Endodermal cell (in vitro differentiated cells): ENCODE measurements around the gene RPTOR. TPM values are rescaled to one million over a fixed set of nuclear protein-coding genes. Genes with fewer than 3 reads are reported as not detected.

Source experiments
- DNase-seq: peaks from one replicate; pipeline ENCODE4 v3.0.0-alpha.2; 2017
- H3K27ac ChIP-seq: 2 replicates; pipeline ENCODE4 v1.5.1; 2013; ENCODE audit warnings: mild to moderate bottlenecking, low read depth, low read length, moderate library complexity
- H3K27me3 ChIP-seq: 2 replicates; pipeline ENCODE4 v1.6.1; 2013; ENCODE audit warnings: mild to moderate bottlenecking, low read length, moderate library complexity; ENCODE audit not compliant: insufficient read depth, control insufficient read depth, poor library complexity, severe bottlenecking
- H3K36me3 ChIP-seq: 2 replicates; pipeline ENCODE4 v1.7.0; 2013; ENCODE audit warnings: mild to moderate bottlenecking, low read length, moderate library complexity; ENCODE audit not compliant: control insufficient read depth, insufficient read depth
- H3K4me1 ChIP-seq: one replicate; pipeline ENCODE4 v1.7.0; 2013; ENCODE audit warnings: low read length; ENCODE audit not compliant: control insufficient read depth, insufficient read depth
- H3K4me3 ChIP-seq: 2 replicates; pipeline ENCODE4 v1.5.1; 2013; ENCODE audit warnings: mild to moderate bottlenecking, low read length, moderate library complexity
- H3K9ac ChIP-seq: 2 replicates; pipeline ENCODE4 v1.6.1; 2013; ENCODE audit warnings: mild to moderate bottlenecking, low read length, moderate library complexity; ENCODE audit not compliant: poor library complexity, severe bottlenecking; ENCODE audit errors: extremely low read depth
- H3K9me3 ChIP-seq: 2 replicates; pipeline ENCODE4 v1.6.1; 2013; ENCODE audit warnings: mild to moderate bottlenecking, low read length, moderate library complexity; ENCODE audit not compliant: control insufficient read depth
- H3K27ac Mint-ChIP-seq: 2 replicates; pipeline ENCODE4 v1.8.0; 2020; ENCODE audit warnings: mixed read lengths
- H3K27me3 Mint-ChIP-seq: 2 replicates; pipeline ENCODE4 v1.8.0; 2021; ENCODE audit warnings: mild to moderate bottlenecking, mixed read lengths; ENCODE audit not compliant: insufficient read depth
- H3K36me3 Mint-ChIP-seq: 2 replicates; pipeline ENCODE4 v1.8.0; 2020; ENCODE audit warnings: low read depth, mixed read lengths
- H3K4me1 Mint-ChIP-seq: 2 replicates; pipeline ENCODE4 v1.8.0; 2020; ENCODE audit warnings: mixed read lengths
- H3K4me3 Mint-ChIP-seq: 2 replicates; pipeline ENCODE4 v1.8.0; 2020; ENCODE audit warnings: mild to moderate bottlenecking, moderate library complexity, mixed read lengths
- H3K9me3 Mint-ChIP-seq: 2 replicates; pipeline ENCODE4 v1.8.0; 2020; ENCODE audit warnings: mild to moderate bottlenecking, mixed read lengths
- WGBS, 2 experiments: methylation state at CpG; one replicate each; pipeline versions ENCODE4 v1.1.5 to v1.1.7; 2013; ENCODE audit warnings: missing lambda C conversion rate in 2 of 2, mixed read lengths in 1 of 2; ENCODE audit not compliant: insufficient coverage in 1 of 2, insufficient read length in 1 of 2; 5-methylcytosine and 5-hydroxymethylcytosine counted together
- total RNA-seq, 2 donors: library from RNA; stranded (reverse); fragmentation: NEBNext Ultra II Directional in 1 of 2; extraction: Animal tissue kit (Norgen Biotek cat#: 25700) in 1 of 2; gene quantifications; 2 replicates in 1 of 2; 3 replicates in 1 of 2; pipeline ENCODE4 v1.2.1, GENCODE V29; 2021
- TF ChIP-seq, protein P1 (sequence below): fragments of 200-600 bp; sonication (generic); conservative IDR thresholded peaks from 2 replicates; pipeline ENCODE4 v1.5.0; 2021; ENCODE audit warnings: antibody characterized with exemption, mild to moderate bottlenecking

Gene RPTOR
- total RNA-seq, 2 donors from 2014 or later: 45.1 to 53.4 TPM

DNA sequence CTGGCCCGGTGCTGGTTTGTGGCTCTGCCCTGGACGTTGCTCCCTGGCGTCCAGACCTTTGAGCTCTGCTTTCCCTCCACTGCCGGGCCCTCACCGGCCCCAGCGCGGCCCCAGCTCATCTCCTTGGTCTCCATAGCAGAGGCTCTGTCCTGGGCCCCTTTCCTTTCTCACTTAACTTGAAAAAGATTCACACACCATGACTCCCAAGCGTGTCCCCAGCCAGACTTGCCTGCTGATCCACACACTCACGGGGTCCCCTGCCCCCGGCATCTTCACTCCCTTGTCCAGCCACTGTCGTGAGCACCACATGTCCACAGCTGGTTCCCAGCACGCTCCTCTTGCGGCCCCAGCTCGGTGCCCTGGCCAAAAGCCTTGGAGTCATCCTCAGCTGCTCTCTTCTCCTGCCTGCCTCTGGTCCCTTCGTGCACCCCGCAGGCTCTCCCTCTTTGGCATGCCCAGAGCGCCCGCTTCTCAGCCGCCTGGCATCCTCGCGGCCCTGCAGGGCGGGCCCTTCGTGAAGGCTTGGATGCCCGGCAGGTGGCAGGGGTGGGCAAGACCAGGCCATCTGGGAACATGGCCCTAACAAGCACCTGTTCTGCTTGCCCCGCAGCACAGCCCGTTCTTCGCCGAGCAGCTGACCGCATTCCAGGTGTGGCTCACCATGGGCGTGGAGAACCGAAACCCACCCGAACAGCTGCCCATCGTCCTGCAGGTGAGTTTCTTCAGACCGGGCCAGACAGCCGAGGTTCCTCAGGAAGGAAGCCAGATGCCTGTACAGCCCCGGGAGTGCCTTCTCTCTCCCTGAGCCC, 301.4 kb downstream of the RPTOR start:
- no peak overlapping the region for H3K4me3 ChIP-seq
- DNase-seq: no peak
- peaks cover 11% of the 10 kb centered on the region for H3K4me1 Mint-ChIP-seq
- TF ChIP-seq, protein P1, sequence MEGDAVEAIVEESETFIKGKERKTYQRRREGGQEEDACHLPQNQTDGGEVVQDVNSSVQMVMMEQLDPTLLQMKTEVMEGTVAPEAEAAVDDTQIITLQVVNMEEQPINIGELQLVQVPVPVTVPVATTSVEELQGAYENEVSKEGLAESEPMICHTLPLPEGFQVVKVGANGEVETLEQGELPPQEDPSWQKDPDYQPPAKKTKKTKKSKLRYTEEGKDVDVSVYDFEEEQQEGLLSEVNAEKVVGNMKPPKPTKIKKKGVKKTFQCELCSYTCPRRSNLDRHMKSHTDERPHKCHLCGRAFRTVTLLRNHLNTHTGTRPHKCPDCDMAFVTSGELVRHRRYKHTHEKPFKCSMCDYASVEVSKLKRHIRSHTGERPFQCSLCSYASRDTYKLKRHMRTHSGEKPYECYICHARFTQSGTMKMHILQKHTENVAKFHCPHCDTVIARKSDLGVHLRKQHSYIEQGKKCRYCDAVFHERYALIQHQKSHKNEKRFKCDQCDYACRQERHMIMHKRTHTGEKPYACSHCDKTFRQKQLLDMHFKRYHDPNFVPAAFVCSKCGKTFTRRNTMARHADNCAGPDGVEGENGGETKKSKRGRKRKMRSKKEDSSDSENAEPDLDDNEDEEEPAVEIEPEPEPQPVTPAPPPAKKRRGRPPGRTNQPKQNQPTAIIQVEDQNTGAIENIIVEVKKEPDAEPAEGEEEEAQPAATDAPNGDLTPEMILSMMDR: no peak
- 92 to 93% methylated on average over 30 to 36 of the region's 36 CpGs for WGBS, 2 experiments
- no peak overlapping the region for H3K4me3 Mint-ChIP-seq
- H3K4me1 ChIP-seq: no peaks in the 10 kb centered on the region
- no peaks in the 10 kb centered on the region for H3K27me3 Mint-ChIP-seq
- no peak overlapping the region for H3K9ac ChIP-seq
- H3K36me3 ChIP-seq: peaks cover 15% of the 10 kb centered on the region
- no peaks in the 10 kb centered on the region for H3K9me3 Mint-ChIP-seq
- no peak overlapping the region for H3K27ac ChIP-seq
- peaks cover 30% of the 10 kb centered on the region for H3K36me3 Mint-ChIP-seq
- no peaks in the 10 kb centered on the region for H3K9me3 ChIP-seq
- H3K27me3 ChIP-seq: no peaks in the 10 kb centered on the region
- peak overlapping the region; percentile 79 for H3K27ac Mint-ChIP-seq

- Histone ChIP-seq H3K9me3 (no peaks in the 10 kb centered on the region), H3K27me3 (no peaks in the 10 kb centered on the region), H3K27ac (no peak overlapping the region), H3K4me1 (no peaks in the 10 kb centered on the region), H3K36me3 (peaks cover 15% of the 10 kb centered on the region), H3K9ac (no peak overlapping the region), H3K4me3 (no peak overlapping the region)
- Mint-ChIP-seq H3K4me1 (peaks cover 11% of the 10 kb centered on the region), H3K27ac (no peak overlapping the region), H3K36me3 (peaks cover 30% of the 10 kb centered on the region), H3K9me3 (no peaks in the 10 kb centered on the region), H3K4me3 (no peak overlapping the region), H3K27me3 (no peaks in the 10 kb centered on the region)
- WGBS, 2 experiments: 91 to 96% methylated on average over 15 to 17 of the region's 17 CpGs
- TF ChIP-seq, protein P1: no peak
- no peak for DNase-seq
Measured at GRCh38 chr17:80846932-80847331, 302.3 kb downstream of the RPTOR start.

DNA sequence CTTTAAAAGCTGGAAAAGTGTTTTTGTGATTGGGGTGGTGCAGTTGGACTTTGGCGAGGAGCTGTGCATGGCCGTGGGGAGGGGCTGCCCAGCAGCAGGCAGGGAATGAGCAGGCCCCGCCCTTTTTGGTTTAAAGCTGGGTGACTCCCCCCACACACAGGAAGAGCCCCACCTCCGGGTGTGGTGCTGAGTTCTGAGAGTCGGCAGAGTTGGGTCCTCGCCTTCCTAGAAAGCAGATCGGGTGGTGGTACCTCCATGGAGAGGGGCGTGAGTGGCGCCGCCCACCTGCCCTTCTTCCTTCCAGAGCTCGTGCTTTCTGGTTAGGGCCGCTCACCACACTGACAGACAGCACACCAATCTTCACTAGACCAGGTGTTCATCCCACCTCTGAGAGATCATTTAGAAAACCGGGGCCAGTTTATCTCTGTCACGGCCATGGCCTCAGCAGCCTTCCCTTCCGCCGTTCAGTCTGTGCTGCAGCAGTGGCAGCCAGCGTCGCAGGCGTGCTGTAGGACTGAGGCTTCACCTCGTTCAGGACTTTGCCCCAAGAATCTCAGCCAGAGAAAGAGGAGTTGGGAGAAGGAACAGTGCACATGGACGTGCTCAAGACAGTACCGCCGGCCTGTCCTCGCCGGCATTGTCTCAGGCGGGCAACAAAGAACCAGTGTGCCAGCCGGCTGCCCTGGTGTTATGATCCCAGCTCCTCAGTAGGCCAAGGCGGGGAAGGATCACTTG, 303.0 kb downstream of the RPTOR start:
- Histone ChIP-seq H3K4me3 (no peak overlapping the region), H3K36me3 (peaks cover 15% of the 10 kb centered on the region), H3K27ac (no peak overlapping the region), H3K9ac (no peak overlapping the region), H3K4me1 (no peaks in the 10 kb centered on the region), H3K9me3 (no peaks in the 10 kb centered on the region), H3K27me3 (no peaks in the 10 kb centered on the region)
- Mint-ChIP-seq H3K4me3 (no peak overlapping the region), H3K27me3 (no peaks in the 10 kb centered on the region), H3K9me3 (no peaks in the 10 kb centered on the region), H3K27ac (peak overlapping the region; percentile 30), H3K4me1 (peaks cover 11% of the 10 kb centered on the region), H3K36me3 (peaks cover 30% of the 10 kb centered on the region)
- DNase-seq: no peak
- TF ChIP-seq, protein P1: no peak
- WGBS, 2 experiments: 91 to 95% methylated on average over 16 to 28 of the region's 28 CpGs
